CD8-positive, alpha-beta memory T cell (primary cell): Measurements from ENCODE around the gene SERPINA7. TPM values are rescaled to one million over a fixed set of nuclear protein-coding genes. Genes with fewer than 3 reads are reported as not detected.
"Not testable (repeated sequence)": the region's sequence is repeated elsewhere in the genome, so short reads cannot be mapped to it uniquely, and the experiment has no call there.

Source experiments
- CTCF ChIA-PET: fragments of 350-600 bp; sonication (Branson Sonifier 250); formaldehyde crosslinking; loops from one replicate; lab custom pipeline; 2021; ENCODE audit warnings: antibody characterized with exemption; lab: Charles Lee
- POLR2A ChIA-PET: fragments of 350-600 bp; sonication (Branson Sonifier 250); formaldehyde crosslinking; loops from one replicate; lab custom pipeline; 2021; ENCODE audit warnings: antibody characterized with exemption; lab: Charles Lee
- DNase-seq, 5 donors: peaks; one replicate each; pipeline versions ENCODE4 v3.0.0 to v3.0.0-alpha.2; 2020 to 2022; ENCODE audit warnings: mixed read lengths in 1 of 5
- H3K27ac ChIP-seq: one replicate; pipeline ENCODE4 v1.7.0; 2013; ENCODE audit warnings: low read depth, mild to moderate bottlenecking, low read length, moderate library complexity
- H3K27me3 ChIP-seq: 2 replicates; pipeline ENCODE4 v1.7.0; 2013; ENCODE audit warnings: low read length, mild to moderate bottlenecking; ENCODE audit not compliant: insufficient read depth, poor library complexity, severe bottlenecking
- H3K36me3 ChIP-seq: 2 replicates; pipeline ENCODE4 v1.7.0; 2013; ENCODE audit warnings: mild to moderate bottlenecking, low read length, moderate library complexity; ENCODE audit not compliant: insufficient read depth
- H3K4me1 ChIP-seq: 2 replicates; pipeline ENCODE4 v1.7.0; 2013; ENCODE audit warnings: mild to moderate bottlenecking, low read length, moderate library complexity; ENCODE audit not compliant: insufficient read depth
- H3K4me3 ChIP-seq: 2 replicates; pipeline ENCODE4 v1.7.0; 2013; ENCODE audit warnings: mild to moderate bottlenecking, low read length
- H3K9me3 ChIP-seq: 2 replicates; pipeline ENCODE4 v1.7.0; 2013; ENCODE audit warnings: mild to moderate bottlenecking, low read length
- H3K27ac Mint-ChIP-seq, 8 donors: one replicate each; pipeline ENCODE4 v1.8.0; 2020 to 2021; ENCODE audit warnings: mixed read lengths in 8 of 8, mild to moderate bottlenecking in 6 of 8, inconsistent platforms in 3 of 8, moderate library complexity in 3 of 8
- H3K27me3 Mint-ChIP-seq, 2 donors: one replicate each; pipeline ENCODE4 v1.8.0; 2020 to 2021; ENCODE audit warnings: mixed read lengths in 2 of 2, mild to moderate bottlenecking in 1 of 2, moderate library complexity in 1 of 2
- H3K36me3 Mint-ChIP-seq, 3 donors: one replicate each; pipeline ENCODE4 v1.8.0; 2020 to 2021; ENCODE audit warnings: mixed read lengths in 3 of 3, inconsistent platforms in 1 of 3, mild to moderate bottlenecking in 1 of 3
- H3K4me1 Mint-ChIP-seq, 3 donors: one replicate each; pipeline ENCODE4 v1.8.0; 2020 to 2021; ENCODE audit warnings: mixed read lengths in 3 of 3, inconsistent platforms in 1 of 3, mild to moderate bottlenecking in 1 of 3
- H3K4me3 Mint-ChIP-seq, 7 donors: one replicate each; pipeline ENCODE4 v1.8.0; 2020 to 2021; ENCODE audit warnings: mixed read lengths in 7 of 7, mild to moderate bottlenecking in 6 of 7, moderate library complexity in 4 of 7, inconsistent platforms in 2 of 7
- H3K9me3 Mint-ChIP-seq, 5 donors: one replicate each; pipeline ENCODE4 v1.8.0; 2020 to 2022; ENCODE audit warnings: mixed read lengths in 5 of 5, mild to moderate bottlenecking in 3 of 5, moderate library complexity in 2 of 5, inconsistent platforms in 1 of 5
- polyA plus RNA-seq: library from polyadenylated mRNA; unstranded; fragments of 300-500 nt; fragmentation: Illumina TruSeq; gene quantifications from one replicate; pipeline ENCODE4 v1.2.3, GENCODE V29; 2021
- total RNA-seq, 2 experiments: library from RNA; stranded (reverse); gene quantifications; one replicate each; pipeline ENCODE4 v1.2.3, GENCODE V29; 2021

The SERPINA7 gene
- total and polyA plus RNA-seq, 3 experiments from 2014 or later = not detected

DNA sequence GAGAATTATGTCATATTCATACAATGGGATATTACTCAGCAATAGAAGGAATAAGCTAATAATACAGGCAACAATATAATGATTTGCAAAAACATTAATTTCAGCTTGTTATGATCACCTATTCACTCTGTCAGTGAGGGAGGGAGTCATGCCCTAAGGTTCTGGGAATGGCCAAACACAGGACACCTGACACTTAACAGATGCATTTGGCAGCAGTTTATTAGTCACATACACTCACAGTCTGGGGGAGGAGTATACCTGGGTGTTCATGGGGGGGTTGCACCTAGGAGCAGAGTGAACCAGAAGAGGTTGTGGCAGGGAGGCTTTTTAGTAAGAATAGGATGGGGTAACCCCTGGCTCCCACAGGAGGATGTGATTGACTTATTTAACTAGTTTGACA is 38.3 kb downstream of the SERPINA7 start:
- ChIA-PET CTCF (no interaction called here), POLR2A (no interaction called here)
- Histone ChIP-seq H3K27me3 (no peaks in the 10 kb centered on the region), H3K9me3 (no peaks in the 10 kb centered on the region), H3K4me1 (no peaks in the 10 kb centered on the region), H3K4me3 (no peak overlapping the region), H3K36me3 (no peaks in the 10 kb centered on the region), H3K27ac (no peak overlapping the region)
- no peaks in the 10 kb centered on the region for H3K4me1 Mint-ChIP-seq
- H3K4me3 Mint-ChIP-seq = no peak overlapping the region
- H3K27me3 Mint-ChIP-seq = no peaks in the 10 kb centered on the region
- DNase-seq = no peak
- peaks cover 0 to 2% (median 0%) of the 10 kb centered on the region in 5 donors for H3K9me3 Mint-ChIP-seq
- H3K36me3 Mint-ChIP-seq = no peaks in the 10 kb centered on the region
- no peak overlapping the region for H3K27ac Mint-ChIP-seq

DNA sequence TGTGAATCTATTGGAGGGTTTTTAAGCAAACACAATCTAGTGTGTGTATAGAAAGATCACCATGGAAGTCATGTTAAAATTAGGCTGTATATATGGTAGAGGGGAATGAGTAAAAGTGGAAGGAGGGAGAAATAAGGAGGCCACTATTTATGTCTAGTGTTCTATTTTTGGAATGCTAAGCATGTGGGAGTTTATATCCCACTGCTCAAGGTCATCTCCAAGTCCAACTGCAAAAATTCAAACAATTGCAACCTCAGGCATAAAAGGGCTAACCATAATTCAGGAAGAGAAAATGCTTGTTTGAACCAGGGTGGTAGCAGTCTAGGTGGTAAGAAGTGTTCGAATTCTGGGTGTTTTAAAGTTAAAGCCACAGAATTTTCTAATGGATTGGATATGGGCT is 39.2 kb downstream of the SERPINA7 start:
- POLR2A ChIA-PET = no interaction called here
- H3K36me3 Mint-ChIP-seq = no peaks in the 10 kb centered on the region
- no peak overlapping the region for H3K27ac Mint-ChIP-seq
- H3K4me3 ChIP-seq = no peak overlapping the region
- no peaks in the 10 kb centered on the region for H3K27me3 ChIP-seq
- H3K27me3 Mint-ChIP-seq = no peaks in the 10 kb centered on the region
- no peak for DNase-seq
- no peaks in the 10 kb centered on the region for H3K9me3 ChIP-seq
- no peaks in the 10 kb centered on the region for H3K36me3 ChIP-seq
- no peak overlapping the region for H3K4me3 Mint-ChIP-seq
- H3K27ac ChIP-seq = no peak overlapping the region
- H3K9me3 Mint-ChIP-seq = peaks cover 0 to 4% (median 0%) of the 10 kb centered on the region in 5 donors
- H3K4me1 Mint-ChIP-seq = no peaks in the 10 kb centered on the region
- H3K4me1 ChIP-seq = no peaks in the 10 kb centered on the region
- CTCF ChIA-PET = no interaction called here

DNA sequence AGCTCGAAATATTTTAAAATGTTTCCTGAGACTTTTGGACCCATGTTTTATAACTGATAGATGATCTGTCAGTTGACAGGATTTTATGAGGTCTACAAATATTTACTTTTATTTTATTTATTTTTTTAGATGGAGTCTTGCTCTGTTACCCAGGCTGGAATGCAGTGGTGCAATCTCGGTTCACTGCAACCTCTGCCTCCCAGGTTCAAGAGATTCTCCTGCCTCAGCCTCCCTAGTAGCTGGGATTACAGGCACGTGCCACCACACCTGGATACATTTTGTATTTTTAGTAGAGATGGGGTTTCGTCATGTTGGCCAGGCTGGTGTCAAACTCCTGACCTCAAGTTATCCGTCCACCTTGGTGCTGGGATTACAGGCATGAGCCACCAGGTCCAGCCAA is 50.0 kb downstream of the SERPINA7 start:
- H3K27ac ChIP-seq, H3K4me3 Mint-ChIP-seq, H3K27ac Mint-ChIP-seq, H3K36me3 ChIP-seq, H3K9me3 ChIP-seq, DNase-seq, H3K27me3 Mint-ChIP-seq, H3K27me3 ChIP-seq, CTCF ChIA-PET, H3K4me3 ChIP-seq, H3K36me3 Mint-ChIP-seq, H3K4me1 ChIP-seq, H3K4me1 Mint-ChIP-seq, POLR2A ChIA-PET, H3K9me3 Mint-ChIP-seq: not testable (repeated sequence)

Other genes with a start within 250 kb of the SERPINA7 start
- gene NRK, start 216.2 kb downstream of the SERPINA7 start, total RNA-seq = not detected
- not detected for gene NRK, start 216.2 kb downstream of the SERPINA7 start, polyA plus RNA-seq
- gene PWWP3B, start 129.6 kb upstream of the SERPINA7 start, total RNA-seq = not detected
- gene PWWP3B, start 129.6 kb upstream of the SERPINA7 start, polyA plus RNA-seq = not detected